BJ (cell line): ENCODE data around the gene UBR3. TPM values are rescaled to one million over a fixed set of nuclear protein-coding genes. Genes with fewer than 3 reads are reported as not detected.

Experiments
- CTCF ChIA-PET: fragments of 350-600 bp; formaldehyde crosslinking; extraction: SDS; loops from one replicate; lab custom pipeline; 2021; ENCODE audit warnings: antibody characterized with exemption, inconsistent platforms; lab: Yijun Ruan, JAX
- POLR2A ChIA-PET: fragments of 300-600 bp; sonication (Branson Sonifier 250); formaldehyde crosslinking; extraction: SDS; loops from one replicate; lab custom pipeline; 2021; ENCODE audit warnings: antibody characterized with exemption; lab: Charles Lee
- DNase-seq: peaks from one replicate; pipeline ENCODE4 v3.0.0-alpha.2; 2011; ENCODE audit warnings: low read depth
- H3K27me3 ChIP-seq: 2 replicates; pipeline ENCODE4 v1.6.0; 2011; ENCODE audit warnings: low read length; ENCODE audit not compliant: control insufficient read depth, insufficient read depth
- H3K36me3 ChIP-seq: 2 replicates; pipeline ENCODE4 v1.5.1; 2011; ENCODE audit warnings: low read length; ENCODE audit not compliant: control insufficient read depth, insufficient read depth
- H3K4me3 ChIP-seq: 2 replicates; pipeline ENCODE4 v1.5.1; 2011; ENCODE audit warnings: low read depth, mild to moderate bottlenecking, control low read depth, low read length
- CTCF ChIP-seq: IDR thresholded peaks from 2 replicates; pipeline ENCODE4 v1.5.1; 2011; ENCODE audit warnings: low read depth, mild to moderate bottlenecking, control low read depth, inconsistent platforms, low read length, moderate library complexity; ENCODE audit not compliant: insufficient read depth
- polyA plus RNA-seq: library from polyadenylated mRNA; depleted of rRNA; stranded (reverse); fragments of >200 nt; gene quantifications from 2 replicates; pipeline ENCODE4 v1.2.3, GENCODE V29; 2011

UBR3 gene
- polyA plus RNA-seq, 1 experiment = 7.5 TPM

- POLR2A ChIA-PET = no interaction called here
- H3K27me3 ChIP-seq = no peaks in the 10 kb centered on the region
- TF ChIP-seq CTCF = no peak
- CTCF ChIA-PET = interaction anchor here (0.6 to 2.5 kb wide), 13 partner anchors 9 to 1692 kb away, joined by 3 to 14 read pairs (median 3); no protein-coding TSS in a partner anchor
- no peak for DNase-seq
- 0 out of 2 replicates have a peak, but pooled peaks cover 1% of the 10 kb centered on the region for H3K36me3 ChIP-seq
- peak overlapping the region; percentile 58 for H3K4me3 ChIP-seq
These were observed 3.3 kb upstream of the UBR3 start for GRCh38 chr2:169823996-169824372.

GRCh38 chr2:169824373-169825333 is 2.6 kb upstream of the UBR3 start, which contains the start of gene METTL5:
Gene METTL5, minus strand, starts transcription at chr2:169824905. Its CDS starts 308 bp downstream, at chr2:169824597.
- peak within 1 kb of the TSS; percentile 58 for H3K4me3 ChIP-seq
- ChIA-PET CTCF (interaction anchor here (0.6 to 2.5 kb wide), 21 partner anchors 9 to 1691 kb away, joined by 3 to 14 read pairs (median 3); no protein-coding TSS in a partner anchor), POLR2A (no interaction called here)
- TF ChIP-seq CTCF = peak; percentile 73
- H3K27me3 ChIP-seq = no peaks in the 10 kb centered on the region
- no peak for DNase-seq
- H3K36me3 ChIP-seq = 0 out of 2 replicates have a peak, but pooled peaks cover 1% of the 10 kb centered on the region

GRCh38 chr2:169828141-169828811 is 1.0 kb downstream of the UBR3 start:
- no peaks in the 10 kb centered on the region for H3K27me3 ChIP-seq
- H3K36me3 ChIP-seq = no peaks in the 10 kb centered on the region
- H3K4me3 ChIP-seq = peak overlapping the region; percentile 99
- no peak for DNase-seq
- POLR2A ChIA-PET = no interaction called here
- CTCF ChIA-PET = interaction anchor here (0.7 to 2.3 kb wide), 4 partner anchors 16 to 104 kb away, joined by 3 to 5 read pairs (median 4); no protein-coding TSS in a partner anchor
- no peak for TF ChIP-seq CTCF

GRCh38 chr2:169834401-169834800 is 7.1 kb downstream of the UBR3 start:
- CTCF ChIA-PET = interaction anchor here (0.8 to 2.4 kb wide), 2 partner anchors 10 to 11 kb away, joined by 3 to 8 read pairs; partner anchors contain the start of gene METTL5

More at GRCh38 chr2:169834401-169834800, 7.1 kb downstream of the UBR3 start:
- H3K4me3 ChIP-seq = no peak overlapping the region
- POLR2A ChIA-PET = no interaction called here
- DNase-seq = no peak
- no peaks in the 10 kb centered on the region for H3K27me3 ChIP-seq
- H3K36me3 ChIP-seq = no peaks in the 10 kb centered on the region
- no peak for TF ChIP-seq CTCF
